Vagina (tissue), 2 donors: ENCODE data around the gene MTMR3. TPM values are rescaled to one million over a fixed set of nuclear protein-coding genes. Genes with fewer than 3 reads are reported as not detected.

ENCODE experiments used
- DNase-seq, 2 donors: peaks; one replicate each; pipeline ENCODE4 v3.0.0-alpha.2; 2017; ENCODE audit errors: extremely low spot score in 2 of 2
- H3K27ac ChIP-seq: fragments of 200-600 bp; sonication (generic); one replicate; pipeline ENCODE4 v1.5.1; 2019
- H3K27me3 ChIP-seq: fragments of 200-600 bp; sonication (generic); one replicate; pipeline ENCODE4 v1.5.1; 2019
- H3K36me3 ChIP-seq, 2 donors: fragments of 200-600 bp; sonication (generic); one replicate each; pipeline ENCODE4 v1.5.1; 2017 to 2019
- H3K4me1 ChIP-seq: fragments of 200-600 bp; sonication (generic); one replicate; pipeline ENCODE4 v1.5.1; 2019
- H3K4me3 ChIP-seq, 2 donors: fragments of 200-600 bp; sonication (generic); 1 replicate in 1 of 2; 2 replicates in 1 of 2; pipeline ENCODE4 v1.5.1; 2016 to 2019
- H3K9me3 ChIP-seq: fragments of 200-600 bp; sonication (generic); one replicate; pipeline ENCODE4 v1.5.1; 2019
- POLR2A ChIP-seq, 2 donors: fragments of 450-650 bp; IDR thresholded peaks; one replicate each; pipeline ENCODE4 v1.6.1; 2017; ENCODE audit warnings: antibody characterized with exemption in 2 of 2, mild to moderate bottlenecking in 2 of 2, moderate library complexity in 2 of 2
- POLR2AphosphoS5 ChIP-seq, 2 donors: sonication (generic); formaldehyde crosslinking; IDR thresholded peaks; one replicate each; pipeline ENCODE4 v1.9.0; 2017; ENCODE audit warnings: antibody characterized with exemption in 2 of 2, mild to moderate bottlenecking in 2 of 2, low read depth in 1 of 2; ENCODE audit not compliant: insufficient read depth in 1 of 2
- intact Hi-C: fragments of 100-400 bp; cut with DNase I; formaldehyde crosslinking; loops from one replicate; pipeline ENCODE4 v1.15.1; 2023
- total RNA-seq: library from RNA; depleted of rRNA; stranded (reverse); fragments of >200 nt; gene quantifications from one replicate; pipeline ENCODE4 v1.2.3, GENCODE V29; 2016
- TF ChIP-seq, protein P1 (sequence below), 3 experiments: fragments of 450-650 bp in 2 of 3; fragments of 200-600 bp in 1 of 3; sonication (generic) in 1 of 3; IDR thresholded peaks; one replicate each; pipeline ENCODE4 v1.5.1; 2017 to 2019; ENCODE audit warnings: antibody characterized with exemption in 3 of 3, mild to moderate bottlenecking in 2 of 3, moderate library complexity in 2 of 3

MTMR3 gene
- total RNA-seq, 1 donor from 2014 or later: 66.8 TPM

DNA sequence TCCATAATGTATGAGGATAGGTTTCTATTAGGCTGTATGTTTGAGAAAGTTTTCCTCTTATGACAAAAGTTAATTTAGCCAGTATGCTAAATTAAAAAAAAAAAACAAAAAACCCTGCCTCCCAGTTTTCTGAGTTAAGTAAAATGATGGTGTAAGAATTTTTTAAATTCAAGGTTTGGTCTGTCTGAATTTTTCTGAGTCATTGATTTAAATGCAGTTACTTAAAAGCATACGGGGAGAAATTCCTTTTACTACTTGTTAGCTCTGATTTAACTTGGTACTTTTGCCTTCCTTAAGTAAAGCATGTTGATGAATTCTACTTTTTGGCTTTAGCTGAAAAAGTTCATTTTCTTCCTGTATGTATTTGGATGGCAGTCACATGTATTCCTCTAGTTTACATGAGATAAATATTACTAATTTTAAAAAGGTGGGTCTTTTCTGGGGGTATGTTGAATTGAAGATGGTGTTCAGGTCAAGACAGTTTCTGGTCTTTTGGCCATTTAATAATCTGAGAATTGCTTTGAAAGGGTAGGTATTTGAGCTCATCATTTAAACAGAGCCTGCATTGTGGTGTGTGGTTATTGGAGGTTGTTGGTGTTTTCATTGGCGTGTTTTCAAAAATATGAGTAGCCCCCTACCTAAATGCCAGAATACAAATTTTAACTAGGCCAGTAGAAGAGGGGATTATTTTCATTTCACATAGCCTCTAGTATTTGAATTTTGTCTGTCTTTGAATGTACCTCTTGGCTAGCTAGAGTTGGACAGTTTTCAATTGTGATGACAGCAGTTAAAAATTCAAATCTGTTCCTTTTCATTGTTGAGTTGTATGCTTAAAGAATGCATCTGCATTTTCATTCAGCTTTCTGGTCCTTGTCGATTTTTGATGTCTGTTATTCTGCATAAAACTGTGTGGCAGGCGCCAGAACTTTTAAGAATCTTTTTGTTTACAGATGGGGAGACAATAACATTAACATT lies 64.7 kb downstream of the MTMR3 start:
- peaks cover 44% of the 10 kb centered on the region for H3K4me1 ChIP-seq

DNA sequence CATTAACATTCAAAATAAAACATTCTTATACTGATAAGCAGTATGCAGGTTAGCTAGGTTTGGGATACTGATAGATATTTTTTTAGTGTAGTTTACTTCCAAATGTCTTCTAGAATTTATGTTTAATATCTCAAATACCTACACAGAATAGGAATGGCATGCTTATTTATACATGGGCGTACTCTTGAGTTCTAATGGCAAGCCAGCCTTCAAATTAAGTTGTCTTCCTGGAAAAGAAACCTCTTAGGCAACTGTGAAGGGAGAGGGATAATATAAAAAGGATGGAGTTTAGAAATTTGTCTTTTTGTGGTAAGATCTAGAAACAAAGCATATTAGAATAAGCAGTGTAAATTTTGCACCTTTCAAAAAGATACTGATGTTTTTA lies 65.4 kb downstream of the MTMR3 start:
- no peaks in the 10 kb centered on the region for H3K9me3 ChIP-seq
- DNase-seq: no peak
- H3K4me1 ChIP-seq: peaks cover 43% of the 10 kb centered on the region
- H3K4me3 ChIP-seq: no peak overlapping the region
- TF ChIP-seq POLR2A (IDR thresholded peaks at IDR 0.05) (no peak), POLR2AphosphoS5 (IDR thresholded peaks at IDR 0.05; ENCODE audit: insufficient read depth in 1 of 2, low read depth in 1 of 2) (no peak)
- TF ChIP-seq, protein P1, sequence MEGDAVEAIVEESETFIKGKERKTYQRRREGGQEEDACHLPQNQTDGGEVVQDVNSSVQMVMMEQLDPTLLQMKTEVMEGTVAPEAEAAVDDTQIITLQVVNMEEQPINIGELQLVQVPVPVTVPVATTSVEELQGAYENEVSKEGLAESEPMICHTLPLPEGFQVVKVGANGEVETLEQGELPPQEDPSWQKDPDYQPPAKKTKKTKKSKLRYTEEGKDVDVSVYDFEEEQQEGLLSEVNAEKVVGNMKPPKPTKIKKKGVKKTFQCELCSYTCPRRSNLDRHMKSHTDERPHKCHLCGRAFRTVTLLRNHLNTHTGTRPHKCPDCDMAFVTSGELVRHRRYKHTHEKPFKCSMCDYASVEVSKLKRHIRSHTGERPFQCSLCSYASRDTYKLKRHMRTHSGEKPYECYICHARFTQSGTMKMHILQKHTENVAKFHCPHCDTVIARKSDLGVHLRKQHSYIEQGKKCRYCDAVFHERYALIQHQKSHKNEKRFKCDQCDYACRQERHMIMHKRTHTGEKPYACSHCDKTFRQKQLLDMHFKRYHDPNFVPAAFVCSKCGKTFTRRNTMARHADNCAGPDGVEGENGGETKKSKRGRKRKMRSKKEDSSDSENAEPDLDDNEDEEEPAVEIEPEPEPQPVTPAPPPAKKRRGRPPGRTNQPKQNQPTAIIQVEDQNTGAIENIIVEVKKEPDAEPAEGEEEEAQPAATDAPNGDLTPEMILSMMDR (IDR thresholded peaks at IDR 0.05): no peak
- intact Hi-C loops: no loop called here
- H3K36me3 ChIP-seq: no peaks in the 10 kb centered on the region
- H3K27me3 ChIP-seq: no peaks in the 10 kb centered on the region
- H3K27ac ChIP-seq: no peak overlapping the region

More for the DNA sequence above, 64.7 kb downstream of the MTMR3 start:
- no peak for DNase-seq
- Histone ChIP-seq H3K4me3 (no peak overlapping the region), H3K27me3 (no peaks in the 10 kb centered on the region), H3K36me3 (no peaks in the 10 kb centered on the region), H3K27ac (no peak overlapping the region), H3K9me3 (no peaks in the 10 kb centered on the region)
- TF ChIP-seq POLR2AphosphoS5 (IDR thresholded peaks at IDR 0.05; ENCODE audit: insufficient read depth in 1 of 2, low read depth in 1 of 2): no peak
- intact Hi-C loops: no loop called here

DNA sequence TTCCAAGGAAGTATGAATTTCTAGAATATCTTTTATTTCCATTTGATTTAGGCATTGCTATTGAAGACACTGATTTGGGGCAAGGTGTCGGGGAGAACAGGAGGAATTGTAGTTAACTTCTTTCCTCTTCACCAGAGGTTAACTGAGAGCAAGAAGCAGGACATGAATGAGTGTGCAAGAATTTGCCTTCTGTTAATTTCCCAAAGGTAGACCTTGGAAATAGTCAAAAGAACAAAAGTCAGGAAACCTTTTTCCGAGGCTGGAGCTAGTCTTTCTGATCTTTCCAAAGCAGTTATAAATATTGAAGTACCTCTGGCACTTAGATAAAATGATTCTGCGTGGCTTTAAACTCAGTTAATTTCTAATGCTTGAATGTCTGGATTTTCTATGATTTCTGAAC lies 66.9 kb downstream of the MTMR3 start:
- H3K36me3 ChIP-seq: no peaks in the 10 kb centered on the region
- H3K27me3 ChIP-seq: no peaks in the 10 kb centered on the region
- no peaks in the 10 kb centered on the region for H3K9me3 ChIP-seq
- H3K27ac ChIP-seq: no peak overlapping the region
- DNase-seq: no peak
- no peak overlapping the region for H3K4me3 ChIP-seq
- TF ChIP-seq POLR2A (IDR thresholded peaks at IDR 0.05) (no peak), POLR2AphosphoS5 (IDR thresholded peaks at IDR 0.05; ENCODE audit: insufficient read depth in 1 of 2, low read depth in 1 of 2) (no peak)
- TF ChIP-seq, protein P1 (IDR thresholded peaks at IDR 0.05): no peak
- peaks cover 29% of the 10 kb centered on the region for H3K4me1 ChIP-seq
- intact Hi-C loops: no loop called here

DNA sequence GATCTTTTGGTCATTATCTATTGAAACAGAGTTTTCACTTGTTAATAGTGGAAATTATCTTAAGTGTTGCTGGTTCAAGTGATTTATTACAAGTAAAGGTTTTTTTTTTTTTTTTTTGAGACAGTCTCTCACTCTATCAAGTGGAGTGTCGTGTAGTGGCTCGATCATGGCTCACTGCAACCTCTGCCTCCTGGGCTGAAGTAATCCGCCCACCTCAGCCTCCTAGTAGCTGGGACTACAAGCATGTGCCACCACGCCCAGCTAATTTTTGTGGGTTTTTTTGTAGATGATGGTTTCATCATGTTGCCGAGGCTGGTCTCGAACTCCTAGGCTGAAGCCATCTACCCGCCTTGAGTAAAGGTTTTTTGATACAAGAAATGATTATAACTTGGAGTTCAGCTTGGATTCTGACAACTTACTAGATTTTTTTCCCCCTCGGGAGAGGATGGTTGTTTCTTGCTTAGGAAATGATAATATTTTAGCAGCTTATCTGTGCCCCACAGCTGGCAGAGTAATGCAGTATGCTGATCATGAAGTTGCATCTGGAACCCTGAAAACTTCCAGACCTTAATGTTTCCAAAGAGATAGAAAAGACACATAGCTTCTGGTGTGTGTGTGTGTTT lies 68.9 kb downstream of the MTMR3 start:
- no peaks in the 10 kb centered on the region for H3K9me3 ChIP-seq
- peaks cover 28% of the 10 kb centered on the region for H3K4me1 ChIP-seq
- DNase-seq: no peak
- no peak for TF ChIP-seq POLR2A (IDR thresholded peaks at IDR 0.05)
- TF ChIP-seq, protein P1 (IDR thresholded peaks at IDR 0.05): no peak
- no peak for TF ChIP-seq POLR2AphosphoS5 (IDR thresholded peaks at IDR 0.05; ENCODE audit: insufficient read depth in 1 of 2, low read depth in 1 of 2)
- H3K27ac ChIP-seq: no peak overlapping the region
- H3K36me3 ChIP-seq: no peaks in the 10 kb centered on the region
- H3K4me3 ChIP-seq: no peak overlapping the region
- no peaks in the 10 kb centered on the region for H3K27me3 ChIP-seq
- intact Hi-C loops: no loop called here

DNA sequence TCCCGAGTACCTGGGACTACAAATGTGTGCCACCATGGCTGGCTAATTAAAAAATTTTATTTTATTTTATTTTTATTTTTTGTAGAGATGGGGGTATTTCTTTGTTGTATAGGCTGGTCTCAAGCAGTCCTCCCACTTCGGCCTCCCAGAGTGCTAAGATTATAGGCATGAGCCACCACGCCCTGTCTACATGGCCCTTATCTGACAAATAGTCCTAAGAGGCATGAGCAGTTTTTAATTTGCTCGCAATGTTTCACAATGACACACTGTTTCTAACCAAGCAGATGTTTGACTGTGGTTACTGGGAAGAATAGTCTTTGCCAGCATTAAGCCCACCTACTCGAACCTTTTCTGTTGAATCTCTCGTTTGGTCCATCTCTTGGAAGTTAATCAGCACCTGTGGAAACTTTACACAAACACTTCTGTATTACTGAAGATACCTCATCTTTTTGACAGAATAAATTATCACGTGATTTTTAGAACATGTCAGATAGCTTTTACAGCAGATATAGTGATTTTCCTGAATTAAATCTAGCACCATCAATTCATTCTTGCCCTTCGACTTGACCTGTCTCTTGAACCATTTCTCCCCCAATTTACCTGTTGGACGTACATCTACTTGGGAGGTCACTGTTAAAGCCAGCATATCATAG lies 71.4 kb downstream of the MTMR3 start:
- Histone ChIP-seq H3K27ac (no peak overlapping the region), H3K36me3 (no peaks in the 10 kb centered on the region), H3K4me3 (no peak overlapping the region), H3K4me1 (peaks cover 14% of the 10 kb centered on the region), H3K27me3 (no peaks in the 10 kb centered on the region), H3K9me3 (no peaks in the 10 kb centered on the region)
- no peak for DNase-seq
- TF ChIP-seq POLR2A (IDR thresholded peaks at IDR 0.05): no peak
- TF ChIP-seq, protein P1 (IDR thresholded peaks at IDR 0.05): no peak
- TF ChIP-seq POLR2AphosphoS5 (IDR thresholded peaks at IDR 0.05; ENCODE audit: insufficient read depth in 1 of 2, low read depth in 1 of 2): no peak
- intact Hi-C loops: no loop called here
